T-helper 1 cell (primary cell): ENCODE data around the gene TBPL1.

Experiments used
- DNase-seq, 5 donors: peaks; one replicate each; pipeline ENCODE4 v3.0.0-alpha.2; 2012 to 2020

TBPL1 gene

DNA sequence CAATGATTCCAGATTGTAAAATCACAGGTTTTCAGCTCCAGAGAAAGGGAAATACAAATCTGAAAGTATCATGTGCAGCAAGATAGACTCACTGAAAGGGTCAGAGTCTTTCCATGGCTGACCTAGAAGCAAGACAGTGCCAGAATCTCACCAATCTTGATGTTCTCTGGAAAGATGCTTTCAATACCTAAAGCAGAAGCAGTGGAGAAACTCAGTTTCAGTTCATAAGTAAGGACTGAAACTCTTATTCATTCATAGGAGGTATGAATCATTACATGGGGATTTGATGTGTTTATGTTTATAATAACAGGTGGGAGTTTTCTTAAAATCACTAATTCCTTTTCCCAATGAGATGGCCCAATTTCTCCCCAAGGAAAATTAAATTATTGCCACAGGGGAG lies 56.9 kb downstream of the TBPL1 start:
- DNase-seq: no peak

DNA sequence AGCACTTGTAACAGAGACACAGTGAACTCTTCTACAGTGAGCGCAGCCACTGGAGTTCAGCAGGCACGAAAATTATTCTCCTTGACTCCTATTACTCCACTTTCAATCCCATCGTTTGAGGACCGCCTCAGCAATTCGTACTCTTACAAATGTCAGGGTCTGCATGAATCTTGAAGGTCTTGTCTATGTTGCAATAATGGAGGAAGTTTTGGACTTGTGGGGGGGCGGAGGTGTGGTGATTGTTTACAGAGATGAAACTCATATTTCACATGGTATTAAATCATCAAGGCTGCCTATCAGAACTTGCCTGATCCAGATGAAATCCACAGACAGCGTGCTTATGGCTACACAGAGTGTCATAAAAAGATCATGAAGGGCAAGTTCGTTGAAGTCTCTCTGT lies 57.4 kb downstream of the TBPL1 start:
- no peak for DNase-seq

DNA sequence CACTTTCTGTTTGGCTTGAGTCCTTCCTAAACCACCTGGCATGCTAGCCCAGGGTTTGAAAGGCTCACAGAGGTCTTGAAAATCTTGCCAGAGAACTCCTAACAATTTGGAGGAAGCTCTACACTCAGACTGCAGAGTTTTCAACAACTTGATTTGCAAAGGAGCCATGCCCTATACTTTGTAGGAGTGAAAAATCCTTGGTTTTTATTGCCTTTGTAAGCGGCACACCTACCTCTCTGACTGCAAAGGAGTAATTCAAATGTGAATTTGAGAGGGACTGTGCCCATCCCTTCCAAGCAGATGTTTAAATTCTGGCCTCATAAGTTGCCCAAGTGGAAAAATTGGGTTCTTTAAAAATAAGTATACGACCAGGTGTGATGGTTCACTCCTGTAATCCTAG lies 58.0 kb downstream of the TBPL1 start:
- no peak for DNase-seq

DNA sequence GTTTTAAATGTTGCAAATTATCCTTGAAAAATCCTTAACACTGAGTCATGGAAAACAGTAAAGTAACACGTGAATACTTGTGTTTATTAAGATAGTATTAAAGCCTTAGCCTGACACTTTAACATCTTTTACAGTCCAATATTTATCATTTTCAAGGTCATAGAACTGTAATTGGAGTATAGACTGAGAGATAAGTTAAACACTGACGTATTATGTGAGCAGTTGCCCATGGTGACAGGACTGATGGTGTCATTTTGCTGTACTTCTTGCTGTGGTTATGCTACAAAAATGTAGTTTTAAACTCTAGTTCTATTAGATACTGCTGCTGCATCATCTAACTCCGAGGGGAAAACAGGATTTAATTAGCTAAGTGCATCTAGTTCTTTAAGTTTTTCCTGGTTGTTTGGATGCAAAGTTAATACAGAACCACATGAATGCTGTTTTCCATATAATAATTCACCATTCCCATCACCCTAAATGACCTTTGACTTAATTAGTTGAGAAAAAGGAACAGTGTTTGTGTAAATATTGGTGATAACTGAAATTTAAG lies 61.6 kb downstream of the TBPL1 start:
- no peak for DNase-seq

DNA sequence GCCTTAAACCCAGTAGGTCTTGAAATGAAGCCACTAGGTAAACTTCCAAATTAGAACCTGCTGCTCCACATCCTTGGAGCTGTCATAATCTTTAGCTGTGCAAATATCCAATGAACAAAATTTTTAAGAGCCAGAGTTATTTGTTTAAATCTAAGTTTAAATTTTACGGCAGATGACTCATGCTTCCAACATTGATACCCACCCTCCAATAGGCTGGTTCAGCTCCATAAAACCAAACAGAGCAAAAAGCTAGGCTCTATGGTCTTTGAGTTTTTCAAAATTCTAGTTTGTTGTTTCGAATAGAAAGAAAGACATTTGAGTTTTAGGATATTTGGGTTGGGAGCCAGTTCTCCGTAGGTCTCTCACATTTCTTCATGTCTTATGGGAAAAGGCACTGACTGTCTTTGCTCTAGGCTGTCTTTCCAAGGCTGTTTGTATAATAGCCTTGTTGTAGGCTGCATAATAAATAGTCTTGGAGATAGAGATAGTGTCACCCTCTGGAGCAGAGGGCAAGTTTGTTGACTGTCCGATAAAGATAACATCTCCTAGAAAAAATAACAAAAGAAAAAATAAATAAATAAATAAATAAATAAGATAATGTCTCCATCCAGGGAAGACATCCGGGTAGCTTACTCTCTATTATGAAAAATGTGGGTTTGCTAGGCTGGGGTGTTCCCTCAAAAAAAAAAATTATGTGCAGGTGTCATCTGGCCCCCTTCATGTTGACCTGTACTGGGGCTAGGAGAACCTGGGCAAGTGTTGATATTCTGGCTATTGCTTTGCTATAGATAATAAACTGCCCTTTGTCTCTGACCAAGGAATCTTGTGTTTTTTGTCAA lies 62.9 kb downstream of the TBPL1 start:
- no peak for DNase-seq

DNA sequence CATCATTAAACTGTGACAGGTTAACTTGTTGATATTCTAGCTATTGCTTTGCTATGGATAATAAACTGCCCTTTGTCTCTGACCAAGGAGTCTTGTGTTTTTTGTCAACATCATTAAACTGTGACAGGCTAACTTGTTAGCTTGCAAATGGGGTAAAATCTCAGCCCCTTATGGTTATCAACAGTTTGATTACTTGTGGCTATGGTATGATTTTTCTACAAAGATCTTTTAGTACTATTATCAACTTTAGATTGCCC lies 63.5 kb downstream of the TBPL1 start:
- DNase-seq: no peak

DNA sequence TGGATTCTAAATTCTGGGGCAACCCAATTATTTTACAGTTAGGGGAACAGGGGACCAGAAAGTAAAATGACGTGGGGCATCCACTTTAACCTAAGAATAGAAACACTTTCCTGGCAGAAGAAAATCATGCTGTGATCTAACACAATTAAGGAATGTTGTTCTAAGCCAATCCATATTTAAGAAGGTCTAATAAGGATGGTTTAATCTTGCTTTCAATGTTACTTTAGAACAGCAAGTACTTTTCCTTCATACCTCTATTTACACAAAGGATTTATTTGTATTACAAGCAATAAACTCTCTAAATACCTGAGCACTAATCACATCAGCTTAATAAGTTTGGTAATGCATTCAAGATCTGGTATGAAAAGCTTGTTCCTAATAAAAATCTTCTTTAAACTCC lies 67.0 kb downstream of the TBPL1 start:
- no peak for DNase-seq

DNA sequence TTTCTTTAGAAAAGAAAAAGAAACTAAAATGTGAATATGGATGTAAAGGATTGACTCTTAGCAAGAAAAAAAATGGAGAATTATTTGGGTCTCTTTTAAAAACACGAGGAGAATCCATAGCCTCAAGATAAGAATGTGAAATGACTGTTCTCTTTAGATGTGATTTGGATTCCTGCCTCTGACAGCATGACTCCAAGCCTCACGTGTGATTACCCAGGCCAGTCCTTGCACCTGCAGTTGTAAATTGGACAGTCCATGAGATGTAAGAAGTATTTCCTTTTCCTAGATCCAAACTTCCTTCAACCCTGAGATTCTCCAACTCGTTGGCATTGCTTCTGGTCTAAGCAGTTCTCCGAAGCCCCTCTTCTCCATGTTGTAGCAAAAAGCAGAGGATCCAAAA lies 67.5 kb downstream of the TBPL1 start:
- no peak for DNase-seq

DNA sequence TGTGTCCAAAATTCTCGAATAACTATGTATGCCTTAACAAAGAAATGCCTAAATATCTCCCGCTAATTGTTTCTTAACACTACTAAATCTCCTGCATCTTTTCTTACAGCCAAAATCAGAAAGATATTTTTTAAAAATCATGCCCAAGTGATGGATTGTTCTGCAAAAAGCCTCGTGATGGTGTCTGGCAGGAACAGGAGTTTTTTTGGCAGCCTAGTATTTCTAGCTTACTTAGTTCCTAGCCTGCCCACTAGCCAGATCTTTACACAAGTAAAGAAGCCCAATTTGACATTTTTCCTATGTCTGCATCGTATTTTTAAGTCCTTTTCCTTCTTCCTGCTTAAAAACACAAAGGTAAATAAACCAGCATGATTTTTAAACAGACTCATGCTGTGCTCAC lies 67.9 kb downstream of the TBPL1 start:
- DNase-seq: no peak

DNA sequence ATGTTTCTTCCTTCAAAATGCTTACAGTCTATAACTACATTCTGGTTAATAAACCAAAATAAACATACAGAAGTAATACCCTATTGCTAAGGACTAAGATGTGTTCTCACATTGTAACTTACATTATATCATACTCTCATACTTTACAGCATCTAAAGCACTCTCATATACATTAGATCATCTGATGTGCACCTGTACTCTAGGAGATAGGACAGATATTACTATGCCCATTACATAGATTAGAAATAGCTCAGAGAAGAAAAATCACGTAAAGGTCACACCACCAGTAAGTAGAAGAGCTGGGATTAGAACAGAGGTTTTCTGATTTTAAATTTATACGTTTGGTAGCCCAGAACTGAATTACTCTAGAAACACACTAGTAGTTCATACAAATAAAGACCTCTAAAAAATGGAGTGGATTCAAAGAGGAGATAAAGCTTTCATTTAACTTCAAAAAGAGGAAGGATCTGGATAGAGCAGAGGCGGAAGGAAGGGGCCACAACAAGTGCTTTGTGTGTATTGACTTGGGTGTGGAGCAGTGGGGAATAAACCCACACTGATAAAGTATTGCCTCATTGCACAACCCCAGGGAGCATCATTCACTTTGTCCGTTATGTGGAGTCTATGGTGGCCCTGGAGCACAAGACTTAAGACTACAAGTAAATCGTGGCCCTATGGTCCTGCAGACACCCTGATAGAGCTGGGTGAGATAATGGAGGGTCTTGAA lies 68.5 kb downstream of the TBPL1 start:
- no peak for DNase-seq

DNA sequence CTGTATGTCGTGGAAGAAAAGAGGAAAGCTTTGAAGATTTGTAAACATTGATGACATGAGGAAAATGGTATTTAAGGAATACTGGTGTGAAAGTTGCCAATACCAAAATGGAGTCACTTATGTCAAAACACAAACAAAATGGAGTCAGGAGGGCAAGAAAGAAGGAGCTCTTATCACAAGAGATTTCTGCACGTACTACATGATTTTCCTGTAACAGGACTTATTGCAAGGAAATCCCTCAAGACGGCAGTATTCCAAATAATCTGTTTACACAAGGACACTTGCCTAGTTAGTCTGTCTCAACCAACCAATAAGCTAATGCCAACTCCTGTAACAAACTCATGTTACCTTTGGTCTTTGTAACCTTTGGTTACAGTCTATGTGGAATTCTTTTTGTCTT lies 69.6 kb downstream of the TBPL1 start:
- no peak for DNase-seq

DNA sequence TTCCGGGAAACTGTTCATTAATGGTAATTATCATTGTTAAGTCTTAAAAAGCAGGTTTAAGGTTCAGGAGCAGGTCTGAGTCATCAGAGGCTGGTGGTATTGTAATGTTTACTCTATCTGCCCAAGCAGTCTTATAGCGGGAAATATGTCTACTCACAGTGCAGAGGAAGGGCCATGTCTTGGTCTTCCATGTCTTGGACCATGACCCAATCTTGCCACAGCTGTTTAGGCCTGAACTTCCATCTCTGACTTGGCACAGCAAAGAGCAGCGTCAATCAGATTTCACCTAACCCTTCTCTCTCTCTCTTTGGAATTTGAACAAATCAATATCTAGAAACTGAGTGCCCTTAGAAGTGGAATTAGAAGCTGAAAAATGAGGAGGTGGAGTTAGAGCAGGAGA lies 73.6 kb downstream of the TBPL1 start:
- DNase-seq: no peak

DNA sequence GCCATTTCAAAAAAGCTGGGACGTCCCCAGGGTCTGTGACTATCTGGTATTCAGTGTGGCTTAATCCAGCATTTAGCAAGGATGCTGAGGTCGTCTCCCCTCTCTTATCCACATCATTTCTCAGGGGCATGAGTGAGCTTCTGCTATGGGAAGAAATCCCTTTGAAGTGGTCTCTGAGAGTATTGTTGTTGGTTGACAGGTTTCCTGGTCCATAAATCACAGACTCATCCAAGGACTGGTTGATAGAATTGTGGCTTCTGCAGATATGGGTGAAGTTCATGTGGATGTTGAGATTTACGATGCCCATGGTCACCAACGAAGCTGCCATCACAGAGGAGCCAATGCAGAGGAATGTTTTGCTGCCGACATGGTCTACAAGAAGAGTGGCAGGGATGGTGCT lies 75.4 kb downstream of the TBPL1 start:
- DNase-seq: no peak

DNA sequence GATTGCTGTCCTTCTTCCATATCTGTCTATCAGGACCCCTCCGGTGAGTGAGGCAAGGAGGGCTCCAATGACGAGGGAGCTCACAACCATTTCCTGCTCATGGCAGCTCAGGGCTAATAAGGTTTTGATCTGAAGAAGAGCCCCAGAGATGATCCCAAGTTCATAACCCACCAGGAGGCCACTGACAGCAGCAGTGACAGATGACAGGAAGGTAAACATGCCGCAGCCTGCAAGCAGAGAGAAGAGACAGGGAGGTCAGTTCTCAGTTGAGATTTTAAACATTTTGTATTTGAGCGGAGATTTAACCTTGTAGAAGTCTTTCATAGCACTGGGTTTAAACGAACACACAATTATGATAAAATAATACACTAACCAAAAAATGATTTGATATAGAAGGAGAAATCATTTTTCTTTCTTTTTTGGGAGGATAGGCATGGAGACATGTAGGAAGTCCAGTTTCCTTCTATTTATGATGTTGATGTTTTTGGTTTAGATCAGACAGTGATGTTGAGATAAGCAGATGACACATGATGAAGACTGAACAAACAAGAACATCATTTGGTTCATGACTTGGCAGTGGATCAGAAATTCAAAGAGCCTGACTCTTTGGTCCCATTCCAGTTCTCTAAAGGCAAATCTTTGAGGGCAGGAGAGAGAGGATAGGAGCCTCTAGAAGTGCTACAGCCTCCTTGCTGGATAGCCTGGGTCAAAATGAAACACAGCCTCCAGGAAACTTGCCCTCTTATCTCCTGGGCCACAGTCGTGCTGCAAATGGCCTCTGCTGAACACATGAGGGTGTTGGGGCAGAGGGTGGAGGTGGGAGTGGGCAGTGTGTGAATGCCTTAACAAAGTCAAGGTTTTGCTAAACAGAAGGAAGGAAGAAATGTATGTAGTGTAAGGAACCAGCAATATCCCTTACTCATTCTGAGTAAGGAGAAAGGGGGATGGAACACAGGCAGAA lies 76.8 kb downstream of the TBPL1 start:
- DNase-seq: no peak

DNA sequence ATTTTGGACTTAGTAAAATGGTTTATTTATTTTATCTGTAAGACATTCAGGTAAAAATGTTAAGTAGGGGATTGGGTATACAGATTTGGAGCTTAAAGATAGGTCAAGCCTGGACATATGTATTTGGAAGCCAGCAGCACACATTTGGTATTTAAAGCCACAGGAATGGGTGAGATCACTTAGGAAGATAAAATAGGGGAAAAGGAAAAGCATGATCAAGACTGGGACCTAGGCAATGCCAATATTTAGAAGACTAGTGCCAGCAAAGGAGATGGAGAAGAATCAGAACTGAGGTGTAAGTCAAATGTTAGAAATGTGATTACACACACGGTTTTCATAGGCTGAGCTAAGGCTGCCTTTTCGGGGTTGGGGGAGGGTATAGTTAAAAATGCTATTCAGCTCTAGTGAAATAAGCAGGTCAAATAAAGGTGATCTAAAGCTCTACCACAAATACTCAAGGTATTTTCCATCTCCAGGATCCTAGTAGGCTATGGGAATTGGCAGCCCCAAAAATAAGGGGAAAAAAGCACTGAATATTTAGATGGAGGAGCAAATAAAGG lies 78.8 kb downstream of the TBPL1 start:
- DNase-seq: no peak

DNA sequence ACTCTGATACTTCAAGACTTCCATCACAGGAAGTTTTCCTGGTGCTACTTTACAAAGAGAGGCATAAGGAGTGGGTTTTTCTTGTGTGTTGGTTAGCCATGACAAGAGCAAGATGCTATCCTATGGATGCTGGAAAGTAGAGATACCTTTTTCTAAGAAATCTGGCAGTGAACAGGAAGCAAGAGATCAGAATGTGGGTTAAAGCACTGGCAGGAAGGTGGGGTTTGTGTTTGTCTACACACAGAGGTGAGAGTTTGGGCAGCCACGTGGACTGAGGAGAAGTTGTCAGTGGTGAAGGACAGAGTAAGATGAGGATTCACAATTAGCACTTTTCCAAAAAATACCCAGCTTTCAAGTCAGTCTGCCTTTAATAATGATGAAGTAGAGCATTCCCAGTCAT lies 81.5 kb downstream of the TBPL1 start:
- peak in 1 of 5 donors; percentile 6 for DNase-seq

DNA sequence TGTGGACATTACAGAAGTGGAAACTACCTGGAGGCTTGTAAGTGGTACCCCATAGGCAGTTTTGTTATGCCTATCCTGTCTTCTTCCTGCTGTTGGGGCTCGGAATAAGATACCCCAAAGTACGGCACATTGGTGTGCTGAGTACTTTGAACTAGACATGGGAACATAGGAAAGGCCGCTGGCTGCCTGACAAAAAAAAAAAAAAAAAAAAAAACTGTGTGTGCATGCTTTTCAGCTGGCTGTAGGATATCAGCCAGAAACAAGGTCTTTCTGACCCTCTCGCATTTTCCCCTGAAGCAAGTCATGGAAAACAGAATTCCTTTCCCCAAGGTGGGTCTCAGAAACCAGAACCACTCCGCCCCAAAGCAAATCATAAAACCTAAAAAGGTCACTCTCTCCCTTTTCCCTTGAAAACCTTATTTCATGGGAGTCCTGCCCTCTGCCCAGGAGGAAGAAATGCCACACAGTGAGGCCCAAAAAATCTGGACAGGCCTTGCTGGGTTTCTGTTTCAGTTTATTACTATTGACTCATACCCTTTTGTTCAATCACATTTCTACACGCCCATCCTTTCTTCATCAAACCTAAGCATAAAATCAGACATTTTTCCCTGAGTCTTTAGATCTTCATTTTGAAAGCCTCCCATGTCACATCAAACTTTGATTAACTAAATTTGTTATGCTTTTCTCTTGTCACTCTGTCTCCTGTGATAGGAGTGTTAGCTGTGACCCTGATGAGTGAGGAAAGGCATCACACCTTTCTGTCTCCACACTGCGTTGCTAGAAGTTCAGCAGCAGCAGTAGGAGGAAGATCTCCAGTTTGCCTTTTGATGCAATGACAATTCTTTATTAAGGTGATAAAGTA lies 82.2 kb downstream of the TBPL1 start:
- no peak for DNase-seq

DNA sequence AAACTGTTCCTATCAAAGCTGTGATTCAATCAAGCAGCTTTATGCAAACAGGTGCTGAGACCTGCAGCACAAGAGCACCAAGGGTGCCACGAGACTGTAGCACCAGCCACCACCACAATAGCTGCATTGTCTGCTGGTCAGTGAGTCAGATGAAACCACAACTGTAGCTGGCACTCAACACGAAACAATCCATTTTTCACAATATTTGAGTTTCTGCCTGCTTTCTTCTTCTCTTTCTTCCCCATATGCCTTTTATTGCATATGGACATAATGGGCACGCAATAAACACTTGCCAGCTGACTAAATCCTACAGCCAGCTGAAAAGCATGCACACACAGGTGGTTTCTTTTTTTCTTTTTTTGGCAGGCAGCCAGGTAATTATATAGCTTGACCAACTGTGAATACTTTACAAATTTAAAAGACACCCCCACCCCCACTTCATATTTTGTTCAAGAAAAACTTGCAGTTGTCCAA lies 82.8 kb downstream of the TBPL1 start:
- no peak for DNase-seq

DNA sequence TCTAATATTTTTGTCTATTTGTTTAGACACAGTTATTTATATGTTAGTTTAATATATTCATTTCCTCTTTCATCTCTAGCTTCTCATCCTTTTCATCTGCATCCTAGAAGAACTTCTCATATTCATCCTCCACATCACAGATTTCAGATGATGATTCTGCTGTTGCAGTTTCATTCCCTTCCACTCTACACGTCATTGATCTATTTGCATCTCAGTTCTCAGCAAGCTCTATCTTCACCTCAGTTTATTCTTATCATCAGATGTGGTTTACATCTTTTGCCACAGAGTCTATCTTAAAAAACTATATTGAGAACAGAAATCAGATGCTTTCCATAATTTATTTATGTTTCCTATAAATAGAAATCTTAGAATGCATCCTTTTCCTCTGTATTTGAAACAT lies 86.1 kb downstream of the TBPL1 start:
- no peak for DNase-seq
